ENCODE measurements around the gene DNTTIP2.

DNA sequence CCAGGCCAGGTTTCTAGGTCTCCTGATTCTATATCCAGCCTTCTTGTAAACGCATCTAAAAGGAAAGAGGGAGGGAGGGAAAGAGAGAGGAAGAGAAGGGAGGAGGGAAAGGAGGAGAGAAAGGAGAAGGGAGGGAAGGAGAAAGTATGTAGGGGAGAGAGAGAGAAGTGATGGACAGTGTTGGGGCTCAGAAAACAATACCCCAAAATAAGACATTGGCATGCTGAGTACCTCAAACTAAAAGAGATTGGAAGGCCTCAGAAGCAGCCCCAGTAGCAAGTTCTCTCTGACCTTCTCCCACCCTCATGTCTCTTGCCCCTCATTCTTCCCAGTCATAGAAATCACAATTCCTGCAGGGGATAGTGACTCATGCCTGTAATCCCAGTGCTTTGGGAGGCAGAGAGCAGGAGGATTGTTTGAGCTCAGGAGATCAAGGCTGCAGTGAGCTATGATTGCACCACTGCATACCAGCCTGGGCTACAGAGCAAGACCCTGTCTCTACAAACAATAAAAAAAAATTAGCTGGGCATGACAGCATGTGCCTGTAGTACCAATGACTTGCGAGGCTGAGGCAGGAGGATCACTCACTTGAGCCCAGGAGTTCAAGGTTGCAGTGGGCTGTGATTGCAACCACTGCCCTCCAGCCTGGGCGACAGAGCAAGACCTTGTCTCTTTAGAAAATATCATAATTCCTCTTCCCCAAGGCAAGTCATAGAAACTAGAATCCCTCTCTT lies 51.2 kb downstream of the DNTTIP2 start:
- TF ChIP-seq, protein P1, sequence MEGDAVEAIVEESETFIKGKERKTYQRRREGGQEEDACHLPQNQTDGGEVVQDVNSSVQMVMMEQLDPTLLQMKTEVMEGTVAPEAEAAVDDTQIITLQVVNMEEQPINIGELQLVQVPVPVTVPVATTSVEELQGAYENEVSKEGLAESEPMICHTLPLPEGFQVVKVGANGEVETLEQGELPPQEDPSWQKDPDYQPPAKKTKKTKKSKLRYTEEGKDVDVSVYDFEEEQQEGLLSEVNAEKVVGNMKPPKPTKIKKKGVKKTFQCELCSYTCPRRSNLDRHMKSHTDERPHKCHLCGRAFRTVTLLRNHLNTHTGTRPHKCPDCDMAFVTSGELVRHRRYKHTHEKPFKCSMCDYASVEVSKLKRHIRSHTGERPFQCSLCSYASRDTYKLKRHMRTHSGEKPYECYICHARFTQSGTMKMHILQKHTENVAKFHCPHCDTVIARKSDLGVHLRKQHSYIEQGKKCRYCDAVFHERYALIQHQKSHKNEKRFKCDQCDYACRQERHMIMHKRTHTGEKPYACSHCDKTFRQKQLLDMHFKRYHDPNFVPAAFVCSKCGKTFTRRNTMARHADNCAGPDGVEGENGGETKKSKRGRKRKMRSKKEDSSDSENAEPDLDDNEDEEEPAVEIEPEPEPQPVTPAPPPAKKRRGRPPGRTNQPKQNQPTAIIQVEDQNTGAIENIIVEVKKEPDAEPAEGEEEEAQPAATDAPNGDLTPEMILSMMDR (IDR thresholded peaks at IDR 0.05), result no peak
- no peak for TF ChIP-seq POLR2A (IDR thresholded peaks at IDR 0.05)

Measured in adrenal gland (tissue), 5 donors.